ENCODE results near the gene DUOXA2.

GRCh38 chr15:45139770-45140169, 25.6 kb downstream of the DUOXA2 start:
- TF ChIP-seq CTCF (IDR thresholded peaks at IDR 0.05): no peak
- no peak for TF ChIP-seq ETV6 (CRISPR knock-in tag; IDR thresholded peaks at IDR 0.05)
- no peak for TF ChIP-seq ZSCAN18 (CRISPR knock-in tag; IDR thresholded peaks at IDR 0.05)
- TF ChIP-seq TP53 (CRISPR knock-in tag; IDR thresholded peaks at IDR 0.05): no peak
- no peak for TF ChIP-seq PRDM15 (CRISPR knock-in tag; IDR thresholded peaks at IDR 0.05)
- TF ChIP-seq ATF6 (CRISPR knock-in tag; IDR thresholded peaks at IDR 0.05): no peak
- TF ChIP-seq SP1 (CRISPR knock-in tag; conservative IDR thresholded peaks at IDR 0.05): no peak
- no peak for TF ChIP-seq ZNF121 (CRISPR knock-in tag; IDR thresholded peaks at IDR 0.05)
- TF ChIP-seq ZMAT4 (CRISPR knock-in tag; IDR thresholded peaks at IDR 0.05): no peak
- TF ChIP-seq ZNF219 (CRISPR knock-in tag; IDR thresholded peaks at IDR 0.05; ENCODE audit: borderline replicate concordance): no peak
